Caki2 (cell line): Measurements from ENCODE around the gene CELA2B. TPM values are rescaled to one million over a fixed set of nuclear protein-coding genes. Genes with fewer than 3 reads are reported as not detected.
"Not testable (repeated sequence)": the region's sequence is repeated elsewhere in the genome, so short reads cannot be mapped to it uniquely, and the experiment has no call there.

ENCODE experiments used
- DNase-seq: peaks from one replicate; pipeline ENCODE4 v3.0.0-alpha.2; 2015; ENCODE audit warnings: low read depth
- in situ Hi-C: cut with HindIII; loops from 2 replicates; pipeline ENCODE4 v1.10.0; 2016; ENCODE audit warnings: low sequenced_read_pairs, low pct_unique_long_range_greater_than_20kb, mixed read lengths
- total RNA-seq: library from RNA; depleted of rRNA; stranded (reverse); fragments of >200 nt; shearing (Covaris generic); gene quantifications from 2 replicates; pipeline ENCODE4 v1.2.3, GENCODE V29; 2014; ENCODE audit warnings: low replicate concordance

The CELA2B gene
- total RNA-seq, 1 experiment from 2014 or later = not detected

GRCh38 chr1:15510611-15511405 lies 34.9 kb downstream of the CELA2B start:
- no peak for DNase-seq
- in situ Hi-C loops = no loop called here

GRCh38 chr1:15513192-15513591 lies 37.3 kb downstream of the CELA2B start:
- in situ Hi-C loops = no loop called here
- no peak for DNase-seq

DNA sequence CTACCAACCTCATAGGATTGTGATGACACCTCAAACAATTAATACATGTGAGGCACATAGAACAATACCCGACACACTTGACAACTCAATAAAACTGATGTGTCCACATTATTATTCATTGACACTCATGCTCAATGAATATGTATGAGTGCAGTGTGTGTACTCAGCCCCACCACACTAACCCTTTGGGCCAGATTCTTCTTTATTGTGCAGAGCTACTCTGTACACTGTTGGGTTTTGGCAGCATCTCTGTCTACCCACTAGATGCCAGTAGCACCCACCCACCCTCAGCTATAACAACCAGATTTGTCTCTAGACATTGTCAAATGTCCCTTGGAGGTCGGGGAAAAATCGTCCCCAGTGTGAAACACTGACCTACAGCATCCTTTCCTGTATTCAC lies 38.0 kb downstream of the CELA2B start:
- in situ Hi-C loops = no loop called here
- no peak for DNase-seq

GRCh38 chr1:15514557-15514956 lies 38.7 kb downstream of the CELA2B start:
- DNase-seq, in situ Hi-C loops: not testable (repeated sequence)

DNA sequence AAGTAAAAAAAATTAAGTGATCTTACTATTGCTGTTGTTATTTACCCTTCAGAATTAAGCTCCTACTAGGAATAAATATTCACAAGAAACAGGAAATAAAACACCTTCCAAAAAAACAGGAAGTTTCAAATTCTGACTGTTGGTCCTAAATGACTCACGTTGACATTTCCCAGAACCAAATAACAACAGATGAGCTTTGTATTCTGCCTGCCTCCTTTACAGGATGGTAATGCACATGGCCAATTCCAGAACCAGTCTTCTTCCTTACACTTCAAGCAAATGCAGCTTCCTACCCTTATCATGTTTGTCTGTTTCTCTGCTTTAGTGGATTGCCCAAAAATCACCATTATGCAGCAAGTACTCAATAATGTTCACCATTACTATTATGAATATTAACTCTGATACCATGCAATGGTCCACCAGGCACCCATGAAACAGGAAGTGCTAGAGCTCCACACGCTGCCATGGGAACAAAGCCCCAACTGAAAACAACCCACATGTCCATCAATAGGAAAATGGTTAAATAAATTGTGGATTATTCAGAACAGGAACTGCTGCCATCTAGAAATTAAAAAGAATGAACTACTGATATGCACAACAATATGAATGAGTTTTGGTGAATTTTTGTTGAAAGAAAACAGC lies 39.2 kb downstream of the CELA2B start:
- DNase-seq = no peak
- in situ Hi-C loops = no loop called here

DNA sequence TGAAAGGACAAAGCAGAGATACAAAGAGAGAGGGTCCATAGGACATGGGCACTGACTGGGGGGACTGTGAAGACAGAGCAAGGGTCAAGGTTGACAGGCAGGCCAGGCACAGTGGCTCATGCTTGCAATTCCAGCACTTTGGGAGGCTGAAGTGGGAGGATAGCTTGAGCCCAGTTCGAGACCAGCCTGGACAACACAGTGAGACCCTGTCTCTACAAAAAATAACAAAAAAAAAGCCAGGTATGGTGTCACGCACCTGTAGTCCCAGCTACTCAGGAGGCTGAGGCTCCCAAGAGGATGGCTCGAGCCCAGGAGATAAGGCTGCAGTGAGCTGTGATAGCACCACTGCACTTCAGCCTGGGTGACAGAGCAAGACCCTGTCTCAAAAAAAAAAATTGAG lies 43.7 kb downstream of the CELA2B start:
- no peak for DNase-seq
- in situ Hi-C loops = no loop called here

GRCh38 chr1:15521206-15521906 lies 45.5 kb downstream of the CELA2B start:
- DNase-seq, in situ Hi-C loops: not testable (repeated sequence)

- in situ Hi-C loops = no loop called here
- no peak for DNase-seq
Observed at GRCh38 chr1:15522551-15522950, 46.6 kb downstream of the CELA2B start.

GRCh38 chr1:15523104-15524020 lies 47.5 kb downstream of the CELA2B start:
- in situ Hi-C loops = no loop called here
- no peak for DNase-seq

GRCh38 chr1:15524021-15524282 lies 48.0 kb downstream of the CELA2B start, which contains the start of gene CASP9:
Gene CASP9, minus strand, starts transcription at chr1:15524215. Its CDS starts 15 bp downstream, at chr1:15524200.
- in situ Hi-C loops = no loop called here
- no peak for DNase-seq

DNA sequence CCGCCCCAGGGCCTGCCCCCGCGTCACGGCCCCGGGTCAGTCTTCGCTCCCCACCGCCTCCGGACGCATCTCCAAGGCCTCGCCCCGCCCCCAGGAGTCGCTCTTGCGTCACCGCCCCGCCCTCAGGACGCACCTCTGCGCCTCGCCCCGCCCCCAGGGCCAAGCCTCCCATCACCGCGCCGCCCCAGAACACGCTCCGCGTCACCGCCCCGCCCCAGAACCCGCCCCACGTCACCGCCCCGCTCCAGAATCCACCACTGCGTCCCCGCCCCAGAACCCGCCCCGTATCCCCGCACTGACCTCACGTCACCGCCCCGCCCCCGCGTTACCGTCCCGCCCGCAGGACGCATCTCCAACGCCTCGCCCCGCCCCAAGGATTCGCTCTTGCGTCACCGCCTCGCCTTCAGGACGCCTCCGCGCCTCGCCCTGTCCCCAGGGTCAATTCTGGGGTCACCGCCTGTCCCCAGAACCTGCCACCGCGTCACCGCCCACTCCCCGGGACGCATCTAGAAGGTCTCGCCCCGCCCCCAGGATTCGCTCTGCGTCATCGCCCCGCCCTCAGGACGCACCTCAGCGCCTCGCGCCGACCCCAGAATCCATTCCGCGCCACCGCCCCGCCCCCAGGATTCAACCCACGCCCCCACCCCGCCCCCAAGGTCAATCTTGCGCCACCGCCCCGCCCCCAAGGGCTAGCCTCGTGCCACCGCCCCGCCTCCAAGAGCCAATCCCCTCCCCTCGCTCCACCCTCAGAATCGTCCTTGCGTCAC lies 48.6 kb downstream of the CELA2B start:
- in situ Hi-C loops = no loop called here
- DNase-seq = peak; percentile 92

DNA sequence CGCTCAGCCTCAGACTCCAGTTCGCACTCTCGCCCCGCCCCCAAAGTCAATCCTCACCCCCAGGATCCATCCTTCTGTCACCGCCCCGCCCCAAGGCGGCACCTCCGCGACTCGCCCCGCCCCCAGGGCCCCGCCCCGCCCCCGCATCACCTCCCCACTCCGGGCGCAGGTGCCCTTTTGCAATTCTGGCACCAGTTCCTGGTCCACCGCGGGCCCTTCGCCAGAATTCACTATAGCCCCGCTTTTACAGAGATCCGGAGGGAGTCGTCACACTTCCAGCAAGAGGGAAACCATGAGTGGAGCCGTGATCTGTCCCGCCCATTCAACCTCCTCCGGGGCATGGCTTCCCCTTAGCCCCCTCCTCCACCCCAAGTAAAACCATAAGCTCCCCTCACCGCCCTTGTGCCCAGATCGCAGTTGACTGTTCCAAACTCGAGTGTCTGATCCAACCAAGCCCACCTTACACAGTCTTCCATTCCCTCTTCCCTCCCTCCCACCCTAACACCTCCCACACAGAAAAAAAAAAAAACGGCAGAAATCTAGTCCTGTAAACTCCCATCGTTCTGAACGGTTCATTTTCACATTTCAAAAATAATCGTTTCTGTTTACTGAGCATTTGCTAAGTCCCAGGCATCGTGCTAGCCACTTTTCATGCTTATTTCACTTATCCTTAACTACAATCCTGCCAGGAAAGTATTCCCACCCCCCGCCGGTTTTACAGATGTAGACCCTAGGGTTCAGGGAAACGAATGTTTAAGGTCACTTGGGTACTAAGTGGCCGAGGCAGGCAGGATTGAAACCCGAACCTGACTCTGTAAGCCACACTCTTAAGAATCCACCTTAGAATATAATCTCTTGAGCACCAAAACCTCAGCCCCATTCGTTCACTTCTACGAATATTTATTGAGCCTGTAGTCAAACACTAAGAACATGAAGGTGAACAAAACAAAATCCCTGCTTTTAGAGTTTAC lies 49.4 kb downstream of the CELA2B start:
- no peak for DNase-seq
- in situ Hi-C loops = no loop called here

DNA sequence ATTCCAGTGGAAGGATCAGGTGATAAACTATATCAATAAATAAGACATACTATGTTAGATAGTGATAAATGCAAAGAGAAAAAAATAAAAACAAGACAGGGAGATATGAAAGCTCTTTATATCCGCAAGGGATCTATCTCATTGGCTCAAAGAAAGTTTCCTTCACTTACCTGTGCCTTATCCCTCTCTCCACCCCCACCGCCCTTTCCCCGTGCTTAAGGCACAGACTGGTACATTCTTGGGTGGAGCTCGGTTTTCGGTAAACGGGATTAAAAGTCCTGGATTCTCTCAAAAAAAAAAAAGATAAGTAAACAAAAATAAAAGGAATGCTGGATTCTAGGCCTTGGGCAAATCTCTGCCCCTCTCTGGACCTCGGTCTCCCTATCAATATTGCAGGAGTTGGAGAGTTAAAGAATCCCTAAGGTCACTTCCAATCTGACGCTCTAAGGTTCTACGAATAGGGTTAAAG lies 50.2 kb downstream of the CELA2B start:
- no peak for DNase-seq
- in situ Hi-C loops = no loop called here

DNA sequence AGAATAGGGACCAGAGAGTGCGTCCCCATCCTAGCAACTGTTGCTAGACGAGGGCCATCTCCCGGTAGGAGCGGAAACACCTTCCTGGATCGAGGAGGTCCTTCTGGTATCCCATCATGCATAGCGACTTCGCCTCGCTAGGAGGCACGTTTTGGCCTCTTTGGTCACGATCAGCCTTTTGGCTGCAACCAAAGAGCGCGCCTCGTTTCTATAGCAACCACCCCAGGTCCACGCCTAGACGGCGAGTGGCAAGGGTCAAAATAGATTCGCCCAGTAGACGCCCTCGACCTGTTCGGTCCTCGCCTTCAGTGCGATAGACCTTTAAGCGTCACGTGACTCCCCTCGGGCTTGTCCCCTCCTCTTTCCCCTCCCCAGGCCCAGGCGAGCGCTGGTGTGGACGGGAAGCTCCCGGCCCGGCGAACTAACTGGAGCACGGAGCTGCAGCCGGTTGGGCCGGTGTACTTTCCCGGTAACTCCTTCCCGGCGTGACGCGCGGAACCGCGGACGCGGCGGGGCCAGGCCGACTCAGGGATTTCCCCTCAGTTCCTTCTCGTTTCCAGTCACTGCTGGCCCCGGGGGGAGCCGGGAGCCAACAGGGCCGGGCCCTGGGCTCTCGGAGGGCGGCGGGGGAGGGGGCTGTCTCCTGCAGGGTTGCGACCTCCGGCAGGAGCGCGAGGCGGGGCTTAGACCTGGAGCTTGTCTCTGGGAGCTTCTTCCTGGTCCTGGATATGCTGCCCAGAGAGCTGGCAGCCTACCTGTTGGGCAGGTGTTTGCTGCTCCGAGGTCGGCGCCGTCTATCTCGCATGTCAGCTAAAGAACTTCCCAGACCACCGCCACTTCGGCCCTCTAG lies 50.8 kb downstream of the CELA2B start, which contains the start of gene DNAJC16:
TSS of gene DNAJC16 (plus strand) at position 359 of the 850 bp plus-strand sequence. CDS start 2,258 bp downstream, outside the sequence.
- in situ Hi-C loops = no loop called here

DNA sequence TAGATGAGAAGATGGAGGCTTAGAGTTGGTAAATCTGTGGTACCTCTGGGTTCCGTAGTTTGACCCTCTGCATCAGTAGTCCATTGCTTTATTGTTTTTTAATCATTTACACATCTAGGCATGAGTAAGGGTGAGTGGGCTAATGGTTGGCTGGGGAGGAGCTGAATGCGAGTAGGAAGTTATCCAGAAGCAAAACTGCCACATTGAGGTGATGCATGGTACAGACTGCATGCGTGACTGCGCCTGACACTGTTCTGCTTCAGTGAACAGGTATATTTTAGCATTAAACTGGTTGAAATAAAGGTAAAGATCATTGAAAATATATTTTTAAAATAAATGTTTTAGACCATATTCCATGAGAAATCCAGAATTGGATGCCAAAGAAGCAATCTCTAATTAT lies 55.1 kb downstream of the CELA2B start:
- in situ Hi-C loops = no loop called here
- DNase-seq = peak; percentile 79

More for the DNA sequence above, 50.8 kb downstream of the CELA2B start, which contains the start of gene DNAJC16:
- peak; percentile 99 for DNase-seq

DNA sequence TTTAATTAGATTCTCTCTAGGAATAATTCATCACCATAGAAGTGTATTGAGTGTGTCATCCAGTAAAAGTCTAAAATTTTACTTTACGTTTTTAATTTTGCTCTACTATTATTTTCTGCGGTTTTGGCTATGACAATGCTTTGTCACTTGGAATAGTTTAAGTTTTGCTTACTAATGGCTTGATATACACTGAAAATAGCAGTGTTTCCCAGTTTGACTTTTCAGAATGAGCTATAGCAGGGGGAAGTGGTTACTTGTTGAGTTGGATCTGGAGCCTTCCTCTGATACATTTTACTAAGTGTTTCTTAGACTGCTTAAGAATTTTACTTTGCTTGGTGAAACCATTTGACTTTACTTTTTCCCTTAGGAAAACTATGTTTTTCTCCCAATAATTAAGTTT lies 55.8 kb downstream of the CELA2B start:
- DNase-seq = no peak
- in situ Hi-C loops = no loop called here
